ENCODE measurements around the gene ZNF14. TPM values are rescaled to one million over a fixed set of nuclear protein-coding genes. Genes with fewer than 3 reads are reported as not detected.
"Not testable (repeated sequence)": the region's sequence is repeated elsewhere in the genome, so short reads cannot be mapped to it uniquely, and the experiment has no call there.

Gene ZNF14
- total and polyA plus RNA-seq, 4 donors, result 3.0 to 10.9 (median 5.4) TPM

- ATAC-seq (ENCODE audit: low FRiP score), result no peak
- Histone ChIP-seq H3K4me3 (ENCODE audit: low read length in 2 of 2) (peak overlapping the region; percentile 15 to 26), H3K27me3 (ENCODE audit: control insufficient read depth in 1 of 2, insufficient read depth in 2 of 2, low read length in 1 of 2) (no peaks in the 10 kb centered on the region), H3K36me3 (ENCODE audit: control insufficient read depth in 1 of 2, insufficient read depth in 2 of 2, low read length in 1 of 2) (peaks cover 7 to 23% of the 10 kb centered on the region in 2 donors), H3K9me3 (ENCODE audit: control insufficient read depth, low read length) (peaks cover 38% of the 10 kb centered on the region), H3K4me1 (ENCODE audit: control insufficient read depth in 1 of 2, insufficient read depth in 2 of 2, low read length in 2 of 2) (no peaks in the 10 kb centered on the region), H3K27ac (ENCODE audit: low read depth in 1 of 2, low read length in 2 of 2) (no peak overlapping the region)
- 96 to 97% methylated on average over 10 of the region's 10 CpGs for WGBS, 2 donors
- DNase-seq, result no peak
- intact Hi-C loops (cut with DNase I), result no loop called here
Observed at GRCh38 chr19:19711934-19712828, 20.7 kb downstream of the ZNF14 start.

DNA sequence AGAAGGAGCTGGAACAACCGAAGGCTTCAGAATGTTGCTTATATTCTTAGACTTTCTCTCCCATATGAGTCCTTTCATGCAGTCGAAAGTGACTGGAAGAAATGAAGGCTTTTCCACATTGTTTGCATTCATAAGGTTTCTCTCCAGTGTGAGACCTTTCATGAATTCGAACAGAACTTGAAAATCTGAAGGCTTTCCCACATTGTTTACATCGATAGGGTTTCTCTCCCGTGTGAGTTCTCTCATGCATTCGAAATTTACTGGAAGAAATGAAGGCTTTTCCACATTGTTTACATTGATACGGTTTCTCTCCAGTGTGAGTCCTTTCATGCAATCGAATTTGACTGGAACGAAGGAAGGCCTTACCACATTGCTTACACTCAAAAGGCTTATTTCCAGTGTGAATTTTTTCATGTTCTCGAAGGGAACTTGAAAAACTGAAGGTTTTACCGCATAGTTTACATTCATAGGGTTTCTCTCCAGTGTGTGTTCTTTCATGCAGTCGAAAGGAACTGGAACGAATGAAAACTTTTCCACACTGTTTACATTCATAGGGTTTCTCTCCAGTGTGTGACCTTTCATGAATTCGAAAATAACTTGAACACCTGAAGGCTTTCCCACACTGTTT, 21.5 kb downstream of the ZNF14 start:
- DNase-seq, result no peak
- Histone ChIP-seq H3K4me3 (ENCODE audit: low read length in 2 of 2) (no peak overlapping the region), H3K4me1 (ENCODE audit: control insufficient read depth in 1 of 2, insufficient read depth in 2 of 2, low read length in 2 of 2) (no peaks in the 10 kb centered on the region), H3K27ac (ENCODE audit: low read depth in 1 of 2, low read length in 2 of 2) (no peak overlapping the region), H3K9me3 (ENCODE audit: control insufficient read depth, low read length) (peaks cover 37% of the 10 kb centered on the region), H3K36me3 (ENCODE audit: control insufficient read depth in 1 of 2, insufficient read depth in 2 of 2, low read length in 1 of 2) (peaks cover 7 to 23% of the 10 kb centered on the region in 2 donors), H3K27me3 (ENCODE audit: control insufficient read depth in 1 of 2, insufficient read depth in 2 of 2, low read length in 1 of 2) (no peaks in the 10 kb centered on the region)
- 97 to 98% methylated on average over 14 of the region's 14 CpGs for WGBS, 2 donors
- no peak for ATAC-seq (ENCODE audit: low FRiP score)
- intact Hi-C loops (cut with DNase I), result no loop called here

DNA sequence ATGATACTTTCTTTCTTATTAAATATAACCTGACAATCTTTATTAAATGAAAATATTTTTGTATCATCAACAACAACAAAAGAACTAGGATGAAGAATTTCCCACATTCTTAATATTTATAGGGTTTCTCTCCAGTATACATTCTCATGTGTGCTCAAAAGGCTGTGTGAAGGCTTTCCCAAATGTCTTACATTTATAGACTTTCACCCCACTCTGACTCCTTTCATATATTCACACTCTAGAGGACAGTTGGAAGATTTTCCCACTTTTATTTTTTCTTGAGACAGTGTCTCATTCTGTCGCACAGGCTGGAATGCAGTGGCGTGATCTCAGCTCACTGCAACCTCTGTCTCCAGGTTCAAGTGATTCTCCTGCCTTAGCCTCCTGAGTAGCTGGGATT, 22.4 kb downstream of the ZNF14 start:
- H3K27ac ChIP-seq (ENCODE audit: low read depth in 1 of 2, low read length in 2 of 2), result no peak overlapping the region
- H3K4me1 ChIP-seq (ENCODE audit: control insufficient read depth in 1 of 2, insufficient read depth in 2 of 2, low read length in 2 of 2), result no peaks in the 10 kb centered on the region
- H3K4me3 ChIP-seq (ENCODE audit: low read length in 2 of 2), result no peak overlapping the region
- peaks cover 7 to 23% of the 10 kb centered on the region in 2 donors for H3K36me3 ChIP-seq (ENCODE audit: control insufficient read depth in 1 of 2, insufficient read depth in 2 of 2, low read length in 1 of 2)
- DNase-seq (no peak), ATAC-seq (ENCODE audit: low FRiP score) (no peak)
- intact Hi-C loops (cut with DNase I), result no loop called here
- peaks cover 35% of the 10 kb centered on the region for H3K9me3 ChIP-seq (ENCODE audit: control insufficient read depth, low read length)
- no peaks in the 10 kb centered on the region for H3K27me3 ChIP-seq (ENCODE audit: control insufficient read depth in 1 of 2, insufficient read depth in 2 of 2, low read length in 1 of 2)
- 97 to 99% methylated on average over 2 of the region's 2 CpGs for WGBS, 2 donors

DNA sequence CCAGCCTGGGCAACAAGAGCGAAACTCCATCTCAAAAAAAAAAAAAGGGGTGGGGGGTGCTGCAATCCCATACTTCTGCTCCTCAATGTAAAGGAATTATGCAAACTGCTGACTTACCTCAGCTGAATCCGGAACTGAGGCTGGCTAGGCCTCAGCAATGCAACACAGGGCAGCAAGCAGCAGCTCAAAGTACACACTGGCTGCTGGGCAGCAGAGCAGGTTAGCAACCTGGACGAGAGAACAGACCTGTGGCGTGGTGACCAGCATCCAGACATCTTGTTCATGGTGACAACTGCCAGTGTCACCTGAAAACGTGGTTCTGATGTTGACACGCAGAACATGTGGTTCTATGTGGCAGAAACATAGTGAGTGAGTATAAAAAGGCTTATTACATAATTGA, 28.1 kb downstream of the ZNF14 start:
- ATAC-seq (ENCODE audit: low FRiP score) (no peak), DNase-seq (no peak)
- intact Hi-C loops (cut with DNase I), result no loop called here
- Histone ChIP-seq H3K36me3 (ENCODE audit: control insufficient read depth in 1 of 2, insufficient read depth in 2 of 2, low read length in 1 of 2) (peaks cover 4 to 7% of the 10 kb centered on the region in 2 donors), H3K4me3 (ENCODE audit: low read length in 2 of 2) (no peak overlapping the region), H3K9me3 (ENCODE audit: control insufficient read depth, low read length) (peaks cover 38% of the 10 kb centered on the region), H3K4me1 (ENCODE audit: control insufficient read depth in 1 of 2, insufficient read depth in 2 of 2, low read length in 2 of 2) (no peaks in the 10 kb centered on the region), H3K27ac (ENCODE audit: low read depth in 1 of 2, low read length in 2 of 2) (no peak overlapping the region), H3K27me3 (ENCODE audit: control insufficient read depth in 1 of 2, insufficient read depth in 2 of 2, low read length in 1 of 2) (no peaks in the 10 kb centered on the region)
- 88 to 91% methylated on average over 6 of the region's 6 CpGs for WGBS, 2 donors

DNA sequence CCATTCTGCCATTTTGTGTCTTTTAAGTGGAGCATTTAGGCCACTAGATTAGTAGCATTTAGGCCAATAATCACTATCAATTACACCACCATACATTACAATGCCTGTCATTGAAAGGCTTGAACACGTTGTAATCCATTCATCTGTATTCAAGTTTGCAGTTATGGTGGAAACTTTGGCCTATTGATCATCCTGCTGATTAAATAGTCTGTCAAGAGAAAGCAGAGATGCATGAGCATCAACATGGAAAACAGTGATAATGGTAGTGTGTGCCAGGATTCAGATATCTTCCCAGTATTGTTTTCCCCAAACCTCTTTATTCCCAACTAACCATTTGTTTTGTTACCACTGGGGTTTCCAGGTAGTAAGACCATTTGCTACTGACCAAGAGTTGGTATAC, 32.4 kb downstream of the ZNF14 start:
- H3K4me1 ChIP-seq (ENCODE audit: control insufficient read depth in 1 of 2, insufficient read depth in 2 of 2, low read length in 2 of 2); intact Hi-C loops (cut with DNase I); ATAC-seq (ENCODE audit: low FRiP score); DNase-seq; H3K27me3 ChIP-seq (ENCODE audit: control insufficient read depth in 1 of 2, insufficient read depth in 2 of 2, low read length in 1 of 2); H3K4me3 ChIP-seq (ENCODE audit: low read length in 2 of 2); H3K36me3 ChIP-seq (ENCODE audit: control insufficient read depth in 1 of 2, insufficient read depth in 2 of 2, low read length in 1 of 2); H3K27ac ChIP-seq (ENCODE audit: low read depth in 1 of 2, low read length in 2 of 2): not testable (repeated sequence)
- 90 to 93% methylated on average over 1 of the region's 1 CpG for WGBS, 2 donors
- peaks cover 25% of the 10 kb centered on the region for H3K9me3 ChIP-seq (ENCODE audit: control insufficient read depth, low read length)

DNA sequence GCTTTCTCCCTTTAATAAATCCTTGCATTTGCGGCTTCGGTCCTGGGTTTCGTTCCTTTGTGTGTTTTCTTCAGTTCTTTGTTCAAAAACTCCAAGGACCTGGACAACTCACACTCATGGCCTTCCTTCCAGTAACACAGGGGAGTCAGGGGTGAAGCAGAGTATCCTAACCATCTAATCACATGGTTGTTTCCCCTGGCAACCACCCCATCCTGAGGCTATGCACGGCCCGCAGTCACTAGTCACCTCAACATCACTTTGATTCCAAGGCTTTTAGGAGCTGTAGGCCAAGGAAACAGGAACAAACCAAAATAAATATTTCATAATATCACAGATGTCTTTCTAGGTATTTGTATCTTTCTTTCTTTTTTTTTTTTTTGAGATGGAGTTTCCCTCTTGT, 35.3 kb downstream of the ZNF14 start:
- intact Hi-C loops (cut with DNase I), result no loop called here
- Histone ChIP-seq H3K9me3 (ENCODE audit: control insufficient read depth, low read length) (peaks cover 14% of the 10 kb centered on the region), H3K4me1 (ENCODE audit: control insufficient read depth in 1 of 2, insufficient read depth in 2 of 2, low read length in 2 of 2) (no peaks in the 10 kb centered on the region)

GRCh38 chr19:19696386-19696785, 36.5 kb downstream of the ZNF14 start:
- no peaks in the 10 kb centered on the region for H3K4me1 ChIP-seq (ENCODE audit: control insufficient read depth in 1 of 2, insufficient read depth in 2 of 2, low read length in 2 of 2)
- WGBS, 2 donors, result 67 to 73% methylated on average over 2 of the region's 2 CpGs
- DNase-seq (no peak), ATAC-seq (ENCODE audit: low FRiP score) (no peak)
- intact Hi-C loops (cut with DNase I), result no loop called here
- no peak overlapping the region for H3K4me3 ChIP-seq (ENCODE audit: low read length in 2 of 2)
- H3K9me3 ChIP-seq (ENCODE audit: control insufficient read depth, low read length), result peaks cover 12% of the 10 kb centered on the region
- no peaks in the 10 kb centered on the region for H3K27me3 ChIP-seq (ENCODE audit: control insufficient read depth in 1 of 2, insufficient read depth in 2 of 2, low read length in 1 of 2)
- no peaks in the 10 kb centered on the region for H3K36me3 ChIP-seq (ENCODE audit: control insufficient read depth in 1 of 2, insufficient read depth in 2 of 2, low read length in 1 of 2)
- H3K27ac ChIP-seq (ENCODE audit: low read depth in 1 of 2, low read length in 2 of 2), result no peak overlapping the region

More for the DNA sequence above, 35.3 kb downstream of the ZNF14 start:
- no peak overlapping the region for H3K27ac ChIP-seq (ENCODE audit: low read depth in 1 of 2, low read length in 2 of 2)
- no peaks in the 10 kb centered on the region for H3K27me3 ChIP-seq (ENCODE audit: control insufficient read depth in 1 of 2, insufficient read depth in 2 of 2, low read length in 1 of 2)
- ATAC-seq (ENCODE audit: low FRiP score) (no peak), DNase-seq (no peak)
- WGBS, 2 donors, result 87 to 92% methylated on average over 5 of the region's 5 CpGs
- H3K36me3 ChIP-seq (ENCODE audit: control insufficient read depth in 1 of 2, insufficient read depth in 2 of 2, low read length in 1 of 2), result no peaks in the 10 kb centered on the region
- no peak overlapping the region for H3K4me3 ChIP-seq (ENCODE audit: low read length in 2 of 2)

DNA sequence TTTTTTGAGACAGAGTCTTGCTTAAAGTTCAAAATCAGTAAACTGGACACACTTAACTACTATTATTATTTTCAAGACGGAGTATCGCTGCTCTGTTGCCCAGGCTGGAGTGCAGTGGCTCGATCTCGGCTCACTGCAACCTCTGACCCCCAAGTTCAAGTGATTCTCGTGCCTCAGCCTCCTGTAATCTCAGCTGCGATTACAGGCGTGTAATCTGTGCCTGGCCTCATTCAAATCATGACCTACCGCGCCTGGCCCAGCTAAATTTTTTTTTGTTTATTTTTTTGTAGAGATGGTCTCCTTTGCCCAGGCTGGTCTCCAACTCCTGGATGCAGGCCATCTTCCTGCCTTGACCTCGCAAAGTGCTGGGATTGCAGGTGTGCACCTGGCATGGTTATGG, 41.2 kb downstream of the ZNF14 start:
- Histone ChIP-seq H3K9me3 (ENCODE audit: control insufficient read depth, low read length) (peaks cover 2% of the 10 kb centered on the region), H3K27ac (ENCODE audit: low read depth in 1 of 2, low read length in 2 of 2) (no peak overlapping the region), H3K36me3 (ENCODE audit: control insufficient read depth in 1 of 2, insufficient read depth in 2 of 2, low read length in 1 of 2) (no peaks in the 10 kb centered on the region), H3K4me1 (ENCODE audit: control insufficient read depth in 1 of 2, insufficient read depth in 2 of 2, low read length in 2 of 2) (no peaks in the 10 kb centered on the region), H3K4me3 (ENCODE audit: low read length in 2 of 2) (no peak overlapping the region), H3K27me3 (ENCODE audit: control insufficient read depth in 1 of 2, insufficient read depth in 2 of 2, low read length in 1 of 2) (no peaks in the 10 kb centered on the region)
- intact Hi-C loops (cut with DNase I), result no loop called here
- 89 to 93% methylated on average over 10 of the region's 10 CpGs for WGBS, 2 donors
- DNase-seq (no peak), ATAC-seq (ENCODE audit: low FRiP score) (no peak)

DNA sequence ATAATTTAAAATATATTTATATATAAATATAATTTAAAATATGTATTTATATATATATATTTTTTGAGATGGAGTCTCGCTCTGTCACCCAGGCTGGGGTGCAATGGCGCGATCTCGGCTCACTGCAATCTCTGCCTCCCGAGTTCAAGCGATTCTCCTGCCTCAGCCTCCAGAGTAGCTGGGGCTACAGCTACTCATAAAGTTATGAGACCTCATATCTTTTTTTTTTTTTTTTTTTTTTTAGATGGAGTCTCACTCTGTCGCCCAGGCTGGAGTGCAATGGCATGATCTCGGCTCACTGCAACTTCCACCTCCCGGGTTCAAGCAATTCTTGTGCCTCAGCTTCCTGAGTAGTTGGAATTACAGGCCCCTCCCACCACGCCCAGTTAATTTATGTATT, 43.9 kb downstream of the ZNF14 start:
- H3K36me3 ChIP-seq (ENCODE audit: control insufficient read depth in 1 of 2, insufficient read depth in 2 of 2, low read length in 1 of 2); intact Hi-C loops (cut with DNase I); H3K4me1 ChIP-seq (ENCODE audit: control insufficient read depth in 1 of 2, insufficient read depth in 2 of 2, low read length in 2 of 2); DNase-seq; H3K4me3 ChIP-seq (ENCODE audit: low read length in 2 of 2); H3K9me3 ChIP-seq (ENCODE audit: control insufficient read depth, low read length); H3K27me3 ChIP-seq (ENCODE audit: control insufficient read depth in 1 of 2, insufficient read depth in 2 of 2, low read length in 1 of 2); ATAC-seq (ENCODE audit: low FRiP score); H3K27ac ChIP-seq (ENCODE audit: low read depth in 1 of 2, low read length in 2 of 2): not testable (repeated sequence)
- 97 to 98% methylated on average over 10 of the region's 10 CpGs for WGBS, 2 donors

Measured in aorta (tissue), 5 donors.